ENCODE data around the gene DIP2C. TPM values are rescaled to one million over a fixed set of nuclear protein-coding genes. Genes with fewer than 3 reads are reported as not detected.

The DIP2C gene
- total RNA-seq, 2 donors from 2014 or later = 12.3 to 41.8 TPM

GRCh38 chr10:621513-621912 lies 68.0 kb downstream of the DIP2C start:
- Histone ChIP-seq H3K27ac (peak overlapping the region; percentile 3 to 27), H3K4me1 (replicated peaks) (peaks cover 5% of the 10 kb centered on the region), H3K27me3 (replicated peaks; ENCODE audit: insufficient read depth) (no peaks in the 10 kb centered on the region), H3K4me3 (no peak overlapping the region), H3K36me3 (no peaks in the 10 kb centered on the region), H3K9me3 (no peaks in the 10 kb centered on the region)
- intact Hi-C loops (cut with DNase I) = no loop called here
- no peak for TF ChIP-seq POLR2A (IDR thresholded peaks at IDR 0.05)
- TF ChIP-seq, protein P1, sequence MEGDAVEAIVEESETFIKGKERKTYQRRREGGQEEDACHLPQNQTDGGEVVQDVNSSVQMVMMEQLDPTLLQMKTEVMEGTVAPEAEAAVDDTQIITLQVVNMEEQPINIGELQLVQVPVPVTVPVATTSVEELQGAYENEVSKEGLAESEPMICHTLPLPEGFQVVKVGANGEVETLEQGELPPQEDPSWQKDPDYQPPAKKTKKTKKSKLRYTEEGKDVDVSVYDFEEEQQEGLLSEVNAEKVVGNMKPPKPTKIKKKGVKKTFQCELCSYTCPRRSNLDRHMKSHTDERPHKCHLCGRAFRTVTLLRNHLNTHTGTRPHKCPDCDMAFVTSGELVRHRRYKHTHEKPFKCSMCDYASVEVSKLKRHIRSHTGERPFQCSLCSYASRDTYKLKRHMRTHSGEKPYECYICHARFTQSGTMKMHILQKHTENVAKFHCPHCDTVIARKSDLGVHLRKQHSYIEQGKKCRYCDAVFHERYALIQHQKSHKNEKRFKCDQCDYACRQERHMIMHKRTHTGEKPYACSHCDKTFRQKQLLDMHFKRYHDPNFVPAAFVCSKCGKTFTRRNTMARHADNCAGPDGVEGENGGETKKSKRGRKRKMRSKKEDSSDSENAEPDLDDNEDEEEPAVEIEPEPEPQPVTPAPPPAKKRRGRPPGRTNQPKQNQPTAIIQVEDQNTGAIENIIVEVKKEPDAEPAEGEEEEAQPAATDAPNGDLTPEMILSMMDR (IDR thresholded peaks at IDR 0.05) = no peak
- no peak for TF ChIP-seq POLR2AphosphoS5 (IDR thresholded peaks at IDR 0.05)
- WGBS = 64% methylated on average over 13 of the region's 13 CpGs
- DNase-seq (ENCODE audit: low spot score) = no peak

DNA sequence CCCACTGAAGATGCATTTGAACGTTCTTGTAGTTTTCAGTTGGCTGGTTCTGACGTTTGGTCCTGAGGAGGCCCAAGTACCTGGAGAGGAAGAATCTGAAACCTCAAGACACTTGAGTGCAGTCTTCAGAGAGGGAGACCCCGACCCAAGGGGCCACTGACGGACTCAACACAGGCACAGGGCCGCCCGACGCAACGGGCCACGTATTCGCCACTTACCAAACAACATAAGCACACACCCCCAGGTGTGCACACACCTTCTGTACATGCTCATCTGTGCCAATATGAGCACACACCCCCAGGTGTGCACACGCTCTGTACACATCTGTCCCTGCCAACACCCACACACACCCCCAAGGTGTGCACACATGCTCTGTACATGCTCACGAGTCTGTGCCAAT lies 68.5 kb downstream of the DIP2C start:
- H3K4me3 ChIP-seq = no peak overlapping the region
- H3K27me3 ChIP-seq (replicated peaks; ENCODE audit: insufficient read depth) = no peaks in the 10 kb centered on the region
- peaks cover 5% of the 10 kb centered on the region for H3K4me1 ChIP-seq (replicated peaks)
- H3K9me3 ChIP-seq = no peaks in the 10 kb centered on the region
- TF ChIP-seq, protein P1 (IDR thresholded peaks at IDR 0.05) = no peak
- TF ChIP-seq POLR2A (IDR thresholded peaks at IDR 0.05) (no peak), POLR2AphosphoS5 (IDR thresholded peaks at IDR 0.05) (no peak)
- DNase-seq (ENCODE audit: low spot score) = no peak
- intact Hi-C loops (cut with DNase I) = no loop called here
- WGBS = 93% methylated on average over 12 of the region's 12 CpGs
- H3K36me3 ChIP-seq = no peaks in the 10 kb centered on the region
- H3K27ac ChIP-seq = no peak overlapping the region

- Histone ChIP-seq H3K9me3 (no peaks in the 10 kb centered on the region), H3K27ac (no peak overlapping the region), H3K36me3 (no peaks in the 10 kb centered on the region), H3K4me1 (replicated peaks) (peaks cover 5% of the 10 kb centered on the region), H3K4me3 (no peak overlapping the region), H3K27me3 (replicated peaks; ENCODE audit: insufficient read depth) (no peaks in the 10 kb centered on the region)
- 82% methylated on average over 7 of the region's 7 CpGs for WGBS
- intact Hi-C loops (cut with DNase I) = no loop called here
- DNase-seq (ENCODE audit: low spot score) = no peak
- TF ChIP-seq POLR2AphosphoS5 (IDR thresholded peaks at IDR 0.05) = no peak
- TF ChIP-seq, protein P1 (IDR thresholded peaks at IDR 0.05) = no peak
- no peak for TF ChIP-seq POLR2A (IDR thresholded peaks at IDR 0.05)
Measured at GRCh38 chr10:620417-620816, 69.1 kb downstream of the DIP2C start.

DNA sequence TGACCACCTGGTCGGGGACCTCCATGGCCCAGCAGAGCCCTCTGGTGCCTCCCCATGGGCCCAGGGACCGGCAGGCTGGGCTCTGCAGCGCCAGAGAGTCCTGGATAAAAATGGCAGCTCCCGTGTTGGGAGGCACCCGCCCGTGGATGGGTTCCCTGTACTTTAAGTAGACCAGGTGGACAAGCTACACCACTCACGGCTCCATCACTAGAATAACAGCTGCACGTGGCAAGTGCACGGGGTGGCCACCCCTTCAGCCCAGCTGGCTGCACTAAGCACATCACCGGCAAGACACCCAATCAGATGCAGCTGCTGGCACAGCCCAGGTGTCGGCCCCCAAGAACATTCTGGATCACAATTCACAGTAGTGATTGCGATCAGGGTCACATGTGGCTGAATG lies 69.8 kb downstream of the DIP2C start:
- Histone ChIP-seq H3K4me3 (no peak overlapping the region), H3K27ac (no peak overlapping the region), H3K4me1 (replicated peaks) (peaks cover 6% of the 10 kb centered on the region), H3K9me3 (no peaks in the 10 kb centered on the region), H3K36me3 (no peaks in the 10 kb centered on the region), H3K27me3 (replicated peaks; ENCODE audit: insufficient read depth) (no peaks in the 10 kb centered on the region)
- WGBS = 68% methylated on average over 12 of the region's 12 CpGs
- intact Hi-C loops (cut with DNase I) = no loop called here
- TF ChIP-seq POLR2AphosphoS5 (IDR thresholded peaks at IDR 0.05) (no peak), POLR2A (IDR thresholded peaks at IDR 0.05) (no peak)
- TF ChIP-seq, protein P1 (IDR thresholded peaks at IDR 0.05) = no peak
- no peak for DNase-seq (ENCODE audit: low spot score)

GRCh38 chr10:618229-618989 lies 71.1 kb downstream of the DIP2C start:
- no peaks in the 10 kb centered on the region for H3K36me3 ChIP-seq
- peaks cover 18% of the 10 kb centered on the region for H3K4me1 ChIP-seq (replicated peaks)
- no peak for DNase-seq (ENCODE audit: low spot score)
- H3K9me3 ChIP-seq = no peaks in the 10 kb centered on the region
- H3K27me3 ChIP-seq (replicated peaks; ENCODE audit: insufficient read depth) = no peaks in the 10 kb centered on the region
- H3K27ac ChIP-seq = no peak overlapping the region
- intact Hi-C loops (cut with DNase I) = no loop called here
- TF ChIP-seq, protein P1 (IDR thresholded peaks at IDR 0.05) = no peak
- TF ChIP-seq POLR2AphosphoS5 (IDR thresholded peaks at IDR 0.05) (no peak), POLR2A (IDR thresholded peaks at IDR 0.05) (no peak)
- 55% methylated on average over 22 of the region's 22 CpGs for WGBS
- no peak overlapping the region for H3K4me3 ChIP-seq

Measured in prostate gland (tissue), 2 donors.